ENCODE results near the gene CMYA5. TPM values are rescaled to one million over a fixed set of nuclear protein-coding genes. Genes with fewer than 3 reads are reported as not detected.

Gene CMYA5
- total RNA-seq, 4 donors from 2014 or later = 15.8 to 49.4 (median 27.0) TPM

DNA sequence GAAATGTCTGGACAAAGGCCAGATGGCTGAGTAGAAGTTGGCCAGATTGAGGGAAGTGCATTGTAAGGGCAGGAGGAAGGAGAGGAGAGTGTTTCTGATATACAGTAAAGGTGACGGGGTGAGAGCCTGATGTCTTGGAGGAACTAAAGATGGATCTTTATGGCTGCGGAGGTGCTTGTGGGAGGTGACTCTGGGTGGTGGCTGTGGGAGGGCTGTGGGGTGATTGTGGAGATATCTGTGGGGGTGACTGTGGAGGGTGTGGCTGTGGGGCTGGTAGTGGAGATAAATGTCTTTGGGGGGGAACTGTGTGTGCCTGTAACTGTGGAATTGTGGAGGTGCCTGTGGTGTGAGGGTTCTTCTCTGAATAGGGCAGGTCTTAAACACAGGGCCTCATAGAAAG lies 121.4 kb downstream of the CMYA5 start:
- Histone ChIP-seq H3K36me3 (no peaks in the 10 kb centered on the region), H3K27me3 (no peaks in the 10 kb centered on the region), H3K9me3 (no peaks in the 10 kb centered on the region), H3K4me3 (no peak overlapping the region), H3K4me1 (no peaks in the 10 kb centered on the region), H3K27ac (no peak overlapping the region)
- DNase-seq = no peak
- intact Hi-C loops (cut with DNase I; ENCODE audit: low total_unique reads) = no loop called here
- no peak for TF ChIP-seq POLR2A (IDR thresholded peaks at IDR 0.05)
- TF ChIP-seq, protein P1, sequence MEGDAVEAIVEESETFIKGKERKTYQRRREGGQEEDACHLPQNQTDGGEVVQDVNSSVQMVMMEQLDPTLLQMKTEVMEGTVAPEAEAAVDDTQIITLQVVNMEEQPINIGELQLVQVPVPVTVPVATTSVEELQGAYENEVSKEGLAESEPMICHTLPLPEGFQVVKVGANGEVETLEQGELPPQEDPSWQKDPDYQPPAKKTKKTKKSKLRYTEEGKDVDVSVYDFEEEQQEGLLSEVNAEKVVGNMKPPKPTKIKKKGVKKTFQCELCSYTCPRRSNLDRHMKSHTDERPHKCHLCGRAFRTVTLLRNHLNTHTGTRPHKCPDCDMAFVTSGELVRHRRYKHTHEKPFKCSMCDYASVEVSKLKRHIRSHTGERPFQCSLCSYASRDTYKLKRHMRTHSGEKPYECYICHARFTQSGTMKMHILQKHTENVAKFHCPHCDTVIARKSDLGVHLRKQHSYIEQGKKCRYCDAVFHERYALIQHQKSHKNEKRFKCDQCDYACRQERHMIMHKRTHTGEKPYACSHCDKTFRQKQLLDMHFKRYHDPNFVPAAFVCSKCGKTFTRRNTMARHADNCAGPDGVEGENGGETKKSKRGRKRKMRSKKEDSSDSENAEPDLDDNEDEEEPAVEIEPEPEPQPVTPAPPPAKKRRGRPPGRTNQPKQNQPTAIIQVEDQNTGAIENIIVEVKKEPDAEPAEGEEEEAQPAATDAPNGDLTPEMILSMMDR (IDR thresholded peaks at IDR 0.05) = no peak

DNA sequence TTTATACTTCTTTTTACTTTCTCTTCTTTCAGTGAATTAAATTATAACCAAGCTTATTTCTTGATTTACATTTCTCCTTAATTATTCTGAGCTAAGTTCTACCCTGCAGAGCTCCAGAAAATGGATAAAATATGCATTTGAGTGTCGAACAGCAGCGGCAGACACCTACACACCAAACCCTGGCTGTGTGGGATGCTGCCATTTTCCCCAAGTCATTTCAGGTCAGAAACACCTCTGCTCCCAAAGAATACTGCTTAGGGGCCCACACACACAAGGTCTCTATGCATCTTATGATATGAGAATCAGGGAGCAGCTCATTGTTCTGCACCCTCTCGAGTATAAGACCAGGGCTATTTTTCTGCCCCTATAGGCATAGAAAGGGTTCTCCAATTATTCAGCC lies 122.3 kb downstream of the CMYA5 start:
- Histone ChIP-seq H3K9me3 (no peaks in the 10 kb centered on the region), H3K36me3 (no peaks in the 10 kb centered on the region), H3K4me3 (no peak overlapping the region), H3K4me1 (no peaks in the 10 kb centered on the region), H3K27me3 (no peaks in the 10 kb centered on the region), H3K27ac (no peak overlapping the region)
- DNase-seq = no peak
- intact Hi-C loops (cut with DNase I; ENCODE audit: low total_unique reads) = no loop called here
- no peak for TF ChIP-seq POLR2A (IDR thresholded peaks at IDR 0.05)
- TF ChIP-seq, protein P1 (IDR thresholded peaks at IDR 0.05) = no peak

DNA sequence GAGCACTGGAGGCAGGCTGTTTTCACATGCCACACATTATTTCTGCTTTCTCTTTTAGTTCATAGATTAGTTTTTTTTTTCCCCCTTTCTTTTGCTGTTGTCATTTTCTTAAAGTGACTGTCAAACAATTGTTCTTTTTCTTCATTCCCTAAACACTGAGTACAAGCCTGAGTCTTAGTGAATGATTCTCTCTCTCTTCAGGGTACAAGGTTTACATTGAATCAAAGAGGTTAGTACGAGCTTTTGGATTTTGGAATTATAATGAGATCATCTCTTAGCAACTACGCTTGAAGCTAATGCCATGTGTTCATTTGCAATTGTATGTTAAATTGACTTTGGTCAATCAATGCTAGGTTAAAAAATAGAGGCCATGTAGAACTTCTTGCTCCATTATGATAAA lies 125.1 kb downstream of the CMYA5 start:
- no peak for DNase-seq
- intact Hi-C loops (cut with DNase I; ENCODE audit: low total_unique reads) = no loop called here
- H3K4me1 ChIP-seq = no peaks in the 10 kb centered on the region
- no peak overlapping the region for H3K27ac ChIP-seq
- no peak overlapping the region for H3K4me3 ChIP-seq
- TF ChIP-seq POLR2A (IDR thresholded peaks at IDR 0.05) = no peak
- TF ChIP-seq, protein P1 (IDR thresholded peaks at IDR 0.05) = no peak
- no peaks in the 10 kb centered on the region for H3K9me3 ChIP-seq
- no peaks in the 10 kb centered on the region for H3K27me3 ChIP-seq
- H3K36me3 ChIP-seq = no peaks in the 10 kb centered on the region

DNA sequence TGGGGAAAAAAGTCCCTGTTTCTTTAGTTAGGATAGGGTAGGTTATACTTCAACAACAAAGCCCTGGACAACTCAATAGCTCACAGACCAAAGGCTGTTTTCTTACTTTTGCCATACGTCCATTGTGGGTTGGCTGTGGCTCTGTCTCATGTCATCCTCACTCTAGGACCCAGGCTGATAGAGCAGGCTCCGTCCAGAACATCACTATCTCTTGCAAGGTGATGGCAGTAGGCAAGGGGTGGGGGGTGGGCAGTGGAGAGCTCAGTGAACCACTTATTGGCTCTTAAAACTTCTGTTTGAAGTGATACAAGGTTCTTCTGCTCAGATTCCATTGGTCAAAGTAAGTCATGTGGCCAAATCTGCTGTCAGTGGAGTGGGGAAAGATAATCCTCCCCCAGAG lies 126.4 kb downstream of the CMYA5 start:
- H3K36me3 ChIP-seq = no peaks in the 10 kb centered on the region
- H3K27ac ChIP-seq = no peak overlapping the region
- intact Hi-C loops (cut with DNase I; ENCODE audit: low total_unique reads) = no loop called here
- H3K4me1 ChIP-seq = no peaks in the 10 kb centered on the region
- no peaks in the 10 kb centered on the region for H3K27me3 ChIP-seq
- DNase-seq = no peak
- TF ChIP-seq, protein P1 (IDR thresholded peaks at IDR 0.05) = no peak
- no peaks in the 10 kb centered on the region for H3K9me3 ChIP-seq
- H3K4me3 ChIP-seq = no peak overlapping the region

DNA sequence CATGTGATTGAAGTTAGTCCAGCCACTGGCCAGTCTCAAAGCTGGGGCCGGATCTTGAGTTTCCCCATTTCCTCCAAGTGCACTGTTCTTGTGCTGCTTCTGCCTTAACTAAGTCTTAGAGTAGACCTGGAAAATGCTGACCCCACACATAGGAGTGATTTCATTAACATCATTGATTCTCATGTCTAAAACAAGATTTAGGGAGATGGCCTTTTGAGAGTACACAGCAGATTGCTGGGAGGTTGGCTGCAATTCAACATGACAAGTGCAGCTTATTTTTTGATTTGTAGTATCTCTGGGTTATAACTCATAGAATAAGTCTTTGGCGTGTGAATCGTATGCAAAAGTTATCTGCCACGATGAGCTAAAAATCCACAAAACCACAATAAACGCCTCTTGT lies 131.0 kb downstream of the CMYA5 start:
- DNase-seq = no peak
- Histone ChIP-seq H3K9me3 (no peaks in the 10 kb centered on the region), H3K27me3 (no peaks in the 10 kb centered on the region), H3K36me3 (no peaks in the 10 kb centered on the region), H3K27ac (no peak overlapping the region), H3K4me3 (no peak overlapping the region), H3K4me1 (no peaks in the 10 kb centered on the region)
- intact Hi-C loops (cut with DNase I; ENCODE audit: low total_unique reads) = no loop called here
- TF ChIP-seq POLR2A (IDR thresholded peaks at IDR 0.05) = no peak
- TF ChIP-seq, protein P1 (IDR thresholded peaks at IDR 0.05) = no peak
